ENCODE measurements around the gene AFM. TPM values are rescaled to one million over a fixed set of nuclear protein-coding genes. Genes with fewer than 3 reads are reported as not detected.

AFM gene
- total RNA-seq, 1 donor from 2014 or later, result not detected

GRCh38 chr4:73439445-73439844, 42.1 kb upstream of the AFM start:
- H3K27me3 Mint-ChIP-seq (ENCODE audit: low read depth), result peaks cover 44% of the 10 kb centered on the region

GRCh38 chr4:73439991-73440390, 41.6 kb upstream of the AFM start:
- H3K27ac Mint-ChIP-seq (ENCODE audit: unreplicated experiment), result no peak overlapping the region
- no peaks in the 10 kb centered on the region for H3K36me3 Mint-ChIP-seq (ENCODE audit: low read depth)
- no peak overlapping the region for H3K4me3 Mint-ChIP-seq (ENCODE audit: unreplicated experiment)
- DNase-seq (ENCODE audit: low spot score), result no peak
- no peaks in the 10 kb centered on the region for H3K9me3 Mint-ChIP-seq (ENCODE audit: low read depth)
- peaks cover 44% of the 10 kb centered on the region for H3K27me3 Mint-ChIP-seq (ENCODE audit: low read depth)
- no peak for TF ChIP-seq CTCF (IDR thresholded peaks at IDR 0.05)
- no peaks in the 10 kb centered on the region for H3K4me1 Mint-ChIP-seq (ENCODE audit: low read depth)

More at GRCh38 chr4:73439445-73439844, 42.1 kb upstream of the AFM start:
- Mint-ChIP-seq H3K27ac (ENCODE audit: unreplicated experiment) (no peak overlapping the region), H3K4me3 (ENCODE audit: unreplicated experiment) (no peak overlapping the region), H3K9me3 (ENCODE audit: low read depth) (no peaks in the 10 kb centered on the region), H3K36me3 (ENCODE audit: low read depth) (no peaks in the 10 kb centered on the region), H3K4me1 (ENCODE audit: low read depth) (no peaks in the 10 kb centered on the region)
- TF ChIP-seq CTCF (IDR thresholded peaks at IDR 0.05), result no peak
- DNase-seq (ENCODE audit: low spot score), result no peak

- Mint-ChIP-seq H3K4me1 (ENCODE audit: low read depth) (no peaks in the 10 kb centered on the region), H3K27me3 (ENCODE audit: low read depth) (peaks cover 44% of the 10 kb centered on the region), H3K27ac (ENCODE audit: unreplicated experiment) (no peak overlapping the region), H3K36me3 (ENCODE audit: low read depth) (no peaks in the 10 kb centered on the region), H3K4me3 (ENCODE audit: unreplicated experiment) (no peak overlapping the region), H3K9me3 (ENCODE audit: low read depth) (no peaks in the 10 kb centered on the region)
- TF ChIP-seq CTCF (IDR thresholded peaks at IDR 0.05), result no peak
- DNase-seq (ENCODE audit: low spot score), result no peak
Measured at GRCh38 chr4:73440653-73441052, 40.9 kb upstream of the AFM start.

- no peak for DNase-seq (ENCODE audit: low spot score)
- Mint-ChIP-seq H3K27me3 (ENCODE audit: low read depth) (peaks cover 41% of the 10 kb centered on the region), H3K4me3 (ENCODE audit: unreplicated experiment) (no peak overlapping the region), H3K36me3 (ENCODE audit: low read depth) (no peaks in the 10 kb centered on the region), H3K9me3 (ENCODE audit: low read depth) (no peaks in the 10 kb centered on the region), H3K27ac (ENCODE audit: unreplicated experiment) (no peak overlapping the region), H3K4me1 (ENCODE audit: low read depth) (no peaks in the 10 kb centered on the region)
- TF ChIP-seq CTCF (IDR thresholded peaks at IDR 0.05), result no peak
Measured at GRCh38 chr4:73442275-73442674, 39.3 kb upstream of the AFM start.

GRCh38 chr4:73443224-73443623, 38.3 kb upstream of the AFM start:
- no peak overlapping the region for H3K27ac Mint-ChIP-seq (ENCODE audit: unreplicated experiment)
- no peak for DNase-seq (ENCODE audit: low spot score)
- TF ChIP-seq CTCF (IDR thresholded peaks at IDR 0.05), result no peak

More at GRCh38 chr4:73443224-73443623, 38.3 kb upstream of the AFM start:
- peaks cover 39% of the 10 kb centered on the region for H3K27me3 Mint-ChIP-seq (ENCODE audit: low read depth)
- H3K9me3 Mint-ChIP-seq (ENCODE audit: low read depth), result no peaks in the 10 kb centered on the region
- H3K4me1 Mint-ChIP-seq (ENCODE audit: low read depth), result no peaks in the 10 kb centered on the region
- no peak overlapping the region for H3K4me3 Mint-ChIP-seq (ENCODE audit: unreplicated experiment)
- no peaks in the 10 kb centered on the region for H3K36me3 Mint-ChIP-seq (ENCODE audit: low read depth)

Measured in chondrocyte (in vitro differentiated cells).